ENCODE measurements around the gene FADS1.

Gene FADS1

DNA sequence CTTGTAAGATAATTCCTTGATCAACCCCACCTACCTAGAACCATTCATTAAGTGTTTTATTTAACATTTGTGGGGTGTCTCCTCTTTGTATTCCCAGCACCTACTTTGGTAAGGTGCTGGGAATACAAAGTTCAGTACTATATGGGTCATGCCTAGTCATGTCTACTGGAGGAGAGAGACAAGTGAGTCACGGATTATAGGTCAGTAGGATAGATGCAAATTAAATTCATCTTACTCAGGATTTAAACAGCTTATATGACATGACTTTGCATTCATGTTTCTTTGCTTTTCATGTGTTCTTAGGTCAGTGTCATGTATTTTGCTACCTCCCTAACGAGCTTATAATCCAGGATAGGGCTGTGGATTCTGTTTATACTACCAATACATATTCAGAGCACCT is 3.4 kb upstream of the FADS1 start:
- no peak for DNase-seq

DNA sequence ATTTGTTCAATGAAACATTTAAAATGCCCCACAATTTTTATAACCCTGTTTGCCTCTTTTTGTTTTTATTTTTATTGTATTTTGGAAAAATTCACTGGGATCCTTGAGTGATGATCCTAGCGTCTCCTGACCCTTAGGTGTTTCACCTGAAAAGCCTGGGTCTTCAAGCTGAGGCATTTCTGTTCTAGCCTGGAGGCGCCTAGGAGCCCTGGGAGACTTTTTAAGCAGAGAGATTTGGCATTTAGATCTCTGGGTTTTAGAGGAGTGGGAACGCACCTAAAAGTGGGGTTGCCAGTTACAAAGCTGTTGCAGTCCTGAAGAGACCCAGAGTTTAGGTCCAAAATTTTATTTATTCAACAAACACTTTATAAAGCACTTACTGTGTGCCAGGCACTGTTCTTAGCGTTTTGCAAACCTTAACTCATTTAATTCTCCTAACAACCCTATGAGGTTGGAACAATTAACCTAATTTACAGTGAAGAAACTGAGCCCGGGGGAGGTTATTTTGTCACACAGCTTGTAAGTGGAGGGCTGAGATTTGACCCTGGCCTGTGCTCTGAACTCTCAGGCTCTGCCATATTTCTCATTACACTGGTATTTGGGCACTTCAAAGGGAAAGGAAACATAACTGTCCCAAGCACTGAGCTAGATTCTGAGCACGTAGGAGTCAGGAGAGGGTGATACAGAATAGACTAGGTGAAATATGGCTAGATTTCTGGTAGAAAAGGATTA is 834 bp upstream of the FADS1 start:
- no peak for DNase-seq

DNA sequence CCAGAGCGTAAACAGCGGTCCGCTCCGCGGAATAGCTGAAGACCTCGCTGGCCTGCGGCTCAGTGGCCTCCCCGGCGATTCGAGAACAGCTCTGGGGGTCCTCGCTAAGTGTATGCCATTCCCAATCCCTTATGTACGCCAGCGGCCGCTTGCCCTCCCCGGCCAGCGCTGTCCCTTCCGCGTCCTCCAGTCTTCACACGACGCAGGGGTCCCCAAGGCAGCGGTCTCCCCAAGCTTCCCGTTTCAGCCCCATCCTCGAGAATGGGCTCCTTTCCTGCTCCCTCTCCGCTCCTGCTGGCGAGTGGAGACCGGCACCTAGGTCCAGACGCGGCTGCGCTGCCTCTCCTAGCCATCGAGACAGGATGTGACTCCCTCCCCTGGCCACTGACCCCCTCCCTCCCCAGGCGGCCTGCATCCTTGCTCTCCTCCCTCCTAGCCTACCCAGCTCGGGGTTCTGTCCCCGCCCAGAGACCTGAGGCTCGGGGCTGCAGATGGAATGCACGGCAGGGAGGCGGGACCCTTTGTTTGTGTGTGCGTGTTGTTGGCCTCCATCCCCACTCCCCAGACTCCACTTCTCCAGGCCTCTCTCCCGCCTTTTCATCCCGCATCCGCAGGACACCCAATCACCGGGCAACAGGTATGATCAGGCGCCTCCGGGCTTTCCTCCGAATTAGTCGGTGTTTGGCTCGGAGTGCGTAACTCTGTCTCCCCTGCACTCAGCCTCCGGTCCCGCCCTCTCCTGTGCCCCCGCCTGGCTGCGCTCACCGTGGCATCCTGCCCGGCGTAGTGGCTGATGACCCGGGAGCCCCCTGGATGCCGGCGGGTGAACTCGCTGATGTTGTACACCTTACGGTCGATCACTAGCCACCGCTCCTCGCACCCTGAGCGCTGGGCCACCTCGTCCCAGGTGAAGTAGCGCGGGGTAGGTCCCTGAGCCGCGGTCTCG is 740 bp downstream of the FADS1 start:
- peak; percentile 46 for DNase-seq

DNA sequence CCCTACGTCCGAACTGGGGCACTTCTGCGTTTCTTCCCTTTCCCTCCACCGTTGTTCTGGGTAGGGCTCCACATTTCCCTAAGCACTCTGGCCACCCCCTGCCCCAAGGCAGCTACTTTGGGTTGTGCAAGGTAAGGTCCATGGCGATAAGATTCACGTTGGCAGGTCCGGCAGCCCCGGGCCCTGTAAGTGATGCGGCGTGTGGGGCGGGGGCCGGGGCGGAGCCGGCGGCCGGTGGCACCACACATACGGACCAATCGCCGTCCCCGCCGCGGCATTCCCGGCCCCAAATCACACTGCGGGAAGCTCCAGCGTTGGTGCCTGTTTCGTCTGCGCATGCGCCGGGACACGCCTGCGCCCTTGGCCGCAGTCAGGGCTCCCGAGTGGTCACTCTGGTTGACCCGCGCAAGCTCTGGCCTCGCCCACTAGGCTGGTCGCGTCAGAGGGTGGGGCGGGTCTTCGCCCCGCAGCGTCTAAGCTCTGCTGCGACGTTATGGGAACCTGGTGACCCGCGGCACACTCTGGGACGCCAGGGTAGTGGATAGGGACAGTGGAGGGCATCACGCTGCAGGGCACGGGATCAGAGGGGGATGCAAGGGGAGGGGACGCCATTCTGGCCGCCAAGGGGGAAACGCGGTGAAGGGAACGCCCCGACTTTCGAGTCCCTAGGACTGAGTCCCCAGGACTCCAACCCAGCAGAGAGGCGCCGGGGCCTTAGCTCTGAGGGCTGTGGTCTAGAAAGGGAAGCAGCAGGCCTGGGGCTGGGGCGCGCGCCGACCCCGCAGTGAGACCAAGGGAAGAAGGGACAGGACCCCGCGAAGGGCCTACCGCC is 1.6 kb downstream of the FADS1 start:
- no peak for DNase-seq

DNA sequence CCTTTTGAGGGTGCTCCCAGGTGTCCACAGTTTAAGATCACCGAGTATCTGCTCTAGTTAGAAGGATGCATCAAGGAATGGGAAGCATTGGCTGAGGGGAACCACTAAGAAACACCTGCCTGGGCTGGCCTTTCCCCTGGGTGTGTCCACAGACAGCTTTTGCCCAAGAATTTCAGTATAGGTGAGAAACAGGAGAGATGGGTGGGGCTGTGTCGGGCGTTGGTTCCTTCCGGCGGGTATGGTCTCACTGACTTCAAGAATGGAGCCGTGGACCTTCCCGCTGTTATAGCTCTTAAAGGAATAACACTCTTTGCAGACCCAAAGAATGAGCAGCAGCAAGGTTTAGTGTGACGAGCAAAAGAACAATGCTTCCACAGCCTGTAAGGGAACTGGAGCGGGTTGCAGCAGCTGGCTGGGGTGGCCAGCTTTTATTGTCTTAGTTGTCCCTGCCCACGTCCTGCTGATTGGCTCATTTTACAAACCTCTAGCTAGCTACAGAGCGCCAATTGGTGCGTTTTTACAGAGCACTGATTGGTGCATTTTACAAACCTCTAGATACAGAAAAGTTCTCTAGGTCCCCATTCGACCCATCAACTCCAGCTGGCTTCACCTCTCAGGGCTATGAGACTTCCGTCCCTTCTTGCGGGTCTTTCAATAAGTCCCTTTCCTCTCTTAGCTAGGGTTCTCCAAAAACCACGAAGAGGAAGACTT is 2.4 kb downstream of the FADS1 start:
- no peak for DNase-seq

DNA sequence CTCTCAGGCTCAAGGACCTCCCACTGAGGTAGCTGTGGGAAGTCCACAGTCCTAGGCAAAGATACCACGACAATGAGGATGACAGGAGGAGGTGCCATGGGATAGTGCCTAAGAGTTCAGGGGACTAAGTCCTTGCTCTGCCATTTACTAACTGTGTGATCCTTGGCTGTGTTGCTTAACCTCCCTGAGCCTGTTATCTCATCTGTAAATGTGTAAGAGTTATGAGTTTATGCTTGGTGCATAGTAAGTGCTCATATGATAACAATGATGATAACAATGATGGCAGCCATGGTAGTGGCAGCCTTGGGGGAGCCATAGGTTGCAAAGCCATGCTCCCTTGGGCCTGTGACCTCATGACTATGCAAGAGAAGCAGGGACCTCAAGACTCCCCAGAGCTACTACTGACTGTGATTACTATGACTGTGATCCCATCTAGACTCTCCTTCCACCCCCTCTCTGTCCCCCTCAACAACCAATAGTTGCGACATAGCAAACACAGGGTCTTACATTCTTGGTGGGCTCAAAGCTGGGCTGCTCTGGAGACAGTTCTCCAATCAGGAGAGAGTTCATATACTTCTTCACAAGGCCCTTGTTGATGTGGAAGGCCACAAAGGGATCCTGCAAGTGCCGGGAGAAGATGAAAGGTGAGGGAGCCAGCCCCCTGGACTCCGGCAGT is 3.9 kb downstream of the FADS1 start:
- DNase-seq = no peak

DNA sequence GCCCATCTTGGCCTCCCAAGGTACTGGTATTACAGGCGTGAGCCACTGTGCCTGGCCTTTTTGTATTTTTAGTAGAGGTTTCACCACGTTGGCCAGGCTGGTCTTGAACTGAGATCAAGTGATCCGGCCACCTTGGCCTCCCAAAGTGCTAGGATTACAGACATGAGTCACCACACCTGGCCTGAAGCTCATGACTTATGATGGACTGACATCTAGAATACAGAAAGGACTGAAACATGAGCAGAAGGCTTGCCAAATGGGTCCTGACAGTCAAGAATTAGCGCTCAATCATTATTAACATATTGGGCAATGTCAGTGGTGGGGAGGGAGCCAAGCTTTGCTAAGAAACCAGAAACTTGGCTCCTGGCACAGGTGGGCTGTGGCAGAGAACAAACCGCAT is 5.0 kb downstream of the FADS1 start:
- DNase-seq = no peak

DNA sequence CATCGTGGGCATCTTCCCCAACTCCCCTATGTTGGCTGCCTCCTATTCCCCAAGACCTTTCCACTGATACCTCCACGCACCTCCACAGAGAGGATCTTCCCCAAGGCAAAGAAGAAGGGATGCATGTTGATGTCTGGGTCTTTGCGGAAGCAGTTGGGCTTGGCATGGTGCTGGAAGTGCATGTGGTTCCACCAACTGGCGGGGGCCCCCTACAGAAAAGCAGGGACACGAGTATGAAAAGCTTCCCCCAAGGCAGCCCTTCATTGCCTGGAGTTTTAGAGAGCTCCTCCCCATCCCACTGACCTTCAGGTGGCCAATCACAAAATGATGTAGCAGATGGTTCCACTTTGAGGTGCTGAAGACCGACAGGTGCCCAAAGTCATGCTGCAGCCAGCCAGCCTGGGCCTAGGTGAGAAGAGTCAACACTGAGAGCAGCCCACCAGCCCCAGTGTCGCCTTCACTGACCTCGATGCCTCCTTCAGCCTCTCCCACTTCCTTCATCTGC is 6.1 kb downstream of the FADS1 start:
- no peak for DNase-seq

DNA sequence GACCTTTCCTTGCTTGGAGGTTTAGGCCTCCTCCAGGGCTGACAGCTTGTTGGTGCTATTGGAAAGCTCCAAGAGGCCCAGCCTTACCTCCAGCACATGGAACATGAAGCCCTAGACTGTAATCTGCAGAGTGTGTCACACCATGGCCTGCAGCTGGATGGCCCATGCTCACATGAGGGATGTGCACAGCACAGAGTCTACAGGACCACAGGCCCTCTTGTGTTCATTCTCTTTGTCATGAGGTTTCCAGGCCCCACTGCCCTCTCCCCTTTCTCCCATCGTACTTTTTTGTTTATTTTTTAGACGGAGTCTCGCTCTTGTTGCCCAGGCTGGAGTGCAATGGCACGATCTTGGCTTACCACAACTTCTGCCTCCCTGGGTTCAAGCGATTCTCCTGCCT is 10.0 kb downstream of the FADS1 start:
- DNase-seq = no peak

DNA sequence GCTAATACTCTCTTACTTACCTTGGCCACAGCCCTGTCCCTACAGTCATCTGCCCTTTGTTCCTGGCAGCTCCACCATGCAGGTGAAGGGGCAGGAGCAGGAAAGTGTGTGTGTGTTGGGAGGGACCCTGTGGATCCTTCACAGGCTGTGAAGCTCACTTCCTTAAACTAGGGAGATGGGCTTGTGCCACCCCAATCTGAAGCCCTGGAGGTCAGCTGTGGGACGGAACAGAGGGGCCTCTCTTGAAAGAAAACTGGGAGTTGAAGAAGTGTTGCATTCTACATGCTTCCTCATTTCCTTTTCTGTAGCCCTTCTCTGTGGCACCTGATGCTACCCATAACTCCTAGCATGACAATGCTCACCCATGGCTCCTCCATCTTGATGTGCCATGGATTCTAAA is 11.7 kb downstream of the FADS1 start:
- DNase-seq = no peak

DNA sequence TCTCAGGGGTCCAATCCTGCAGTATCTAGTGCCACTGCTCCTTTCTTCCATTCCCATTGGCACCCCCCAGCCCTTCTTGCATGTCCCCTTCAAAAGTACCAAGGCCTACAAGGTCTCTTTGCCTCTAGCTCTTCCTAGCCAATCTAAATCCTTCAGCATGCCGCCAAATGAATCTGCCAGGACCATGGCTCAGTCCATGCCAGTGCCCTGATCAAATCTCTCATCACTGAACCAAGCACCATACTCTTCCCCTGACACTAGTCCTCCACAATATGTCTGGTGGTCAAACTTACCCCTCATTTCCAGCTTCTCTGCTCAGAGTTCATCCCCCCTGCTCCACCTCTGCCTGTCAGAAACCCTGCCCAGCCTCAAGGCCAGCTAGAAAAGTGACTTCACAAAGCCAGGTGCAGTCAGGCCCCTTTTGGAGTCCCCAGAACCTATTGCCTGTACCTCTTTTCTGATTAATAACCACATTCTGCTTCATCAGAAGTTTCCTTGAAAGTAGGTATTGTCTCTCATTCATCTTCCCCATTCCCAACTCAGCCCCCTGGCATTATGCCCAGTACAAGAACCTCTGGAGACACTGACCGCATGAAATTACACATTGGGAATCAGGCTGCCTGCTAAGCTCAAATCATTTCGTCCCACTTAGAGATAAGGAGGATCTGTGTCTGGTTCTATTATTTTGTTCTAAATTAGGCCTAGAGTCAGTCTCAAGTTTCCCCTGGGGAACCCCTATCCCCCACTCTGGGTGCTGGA is 12.7 kb downstream of the FADS1 start:
- DNase-seq = no peak

DNA sequence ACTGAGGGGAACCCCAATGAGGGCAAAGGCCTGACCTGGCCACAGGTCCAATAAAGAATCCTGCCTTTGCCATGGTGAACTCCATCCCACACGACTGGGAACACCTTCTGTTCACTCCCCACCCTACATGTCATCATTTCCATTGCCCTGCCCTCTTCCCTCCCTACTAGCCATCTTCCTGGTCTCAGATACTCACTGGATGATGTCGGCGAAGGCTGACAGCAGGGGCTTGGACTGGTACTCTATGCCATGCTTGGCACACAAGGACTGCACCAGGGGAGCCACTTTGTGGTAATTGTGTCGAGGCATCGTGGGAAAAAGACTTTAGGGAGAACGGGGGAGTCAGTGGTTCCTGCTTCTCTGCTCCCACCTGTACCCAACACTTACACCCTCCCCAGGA is 14.2 kb downstream of the FADS1 start:
- DNase-seq = no peak

DNA sequence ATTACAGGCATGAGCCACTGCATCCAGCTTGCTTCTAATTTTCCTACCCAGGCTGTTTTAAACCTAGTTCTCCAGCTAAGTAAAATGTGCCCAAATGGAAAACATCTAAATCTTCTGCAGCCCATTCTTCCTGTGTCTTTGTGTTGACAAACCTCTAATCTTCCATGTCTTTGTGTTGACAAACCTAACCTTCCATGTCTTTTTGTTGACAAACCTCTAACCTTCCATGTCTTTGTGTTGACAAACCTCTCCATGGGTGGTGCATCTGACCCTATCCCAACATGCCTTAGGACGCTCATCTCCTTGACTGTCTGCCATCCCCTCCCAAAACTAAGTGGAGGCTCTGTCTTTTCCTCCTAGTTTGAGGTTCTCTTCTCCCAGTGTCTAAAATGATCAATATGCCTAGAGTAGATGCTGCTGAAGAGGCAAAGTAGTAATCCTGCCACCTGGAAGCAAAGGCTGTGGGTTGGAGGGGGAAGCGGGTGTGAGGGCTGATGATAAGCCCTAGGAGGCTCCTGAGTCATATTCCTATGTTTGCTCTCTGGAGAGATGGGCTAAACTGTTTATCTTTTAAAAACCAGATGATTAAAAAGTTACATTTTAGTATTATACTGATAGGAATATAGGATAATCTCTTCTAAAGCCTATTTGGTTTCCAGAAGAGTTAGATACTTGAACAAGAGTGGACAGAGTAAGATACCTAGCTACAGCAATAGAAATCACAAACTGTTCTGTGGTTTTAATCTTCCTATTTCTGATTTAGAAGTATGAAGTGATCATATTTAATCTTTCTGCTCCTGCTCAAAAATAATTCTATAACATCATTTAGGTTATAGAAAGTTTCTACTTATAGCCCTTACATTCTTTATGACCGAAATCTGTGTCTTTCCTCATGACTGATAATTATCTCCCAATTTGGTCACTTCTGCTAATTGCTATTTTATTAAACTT is 16.2 kb downstream of the FADS1 start:
- DNase-seq = no peak

DNA sequence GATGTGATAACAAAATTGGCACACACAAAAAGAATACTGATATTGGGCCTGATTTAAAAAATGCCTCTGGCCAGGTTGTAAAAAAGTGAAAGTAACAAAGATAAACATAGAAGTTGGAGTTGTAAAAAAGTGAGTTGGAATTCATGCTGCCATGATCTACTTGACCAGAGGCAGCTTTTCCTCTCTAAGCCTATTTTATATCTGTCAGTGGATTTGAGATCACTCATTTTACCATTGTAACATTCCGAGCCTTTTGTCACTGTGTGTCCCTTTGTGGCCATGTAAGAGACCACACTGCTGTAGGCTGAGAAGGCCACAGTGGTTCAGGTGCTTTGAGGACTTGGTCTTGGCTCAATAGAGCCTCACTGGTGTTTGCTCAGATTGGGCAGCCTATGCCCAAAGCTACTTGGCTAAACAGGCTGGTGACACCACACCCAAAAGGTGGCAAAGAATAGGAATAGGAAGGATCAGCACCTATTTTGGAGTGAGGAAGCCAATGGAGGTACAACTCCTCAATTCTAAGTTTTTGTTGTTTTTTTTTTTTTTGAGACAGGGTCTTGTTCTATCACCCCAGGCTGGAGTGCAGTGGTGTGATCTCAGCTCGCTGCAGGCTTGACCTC is 17.0 kb downstream of the FADS1 start:
- DNase-seq = no peak

DNA sequence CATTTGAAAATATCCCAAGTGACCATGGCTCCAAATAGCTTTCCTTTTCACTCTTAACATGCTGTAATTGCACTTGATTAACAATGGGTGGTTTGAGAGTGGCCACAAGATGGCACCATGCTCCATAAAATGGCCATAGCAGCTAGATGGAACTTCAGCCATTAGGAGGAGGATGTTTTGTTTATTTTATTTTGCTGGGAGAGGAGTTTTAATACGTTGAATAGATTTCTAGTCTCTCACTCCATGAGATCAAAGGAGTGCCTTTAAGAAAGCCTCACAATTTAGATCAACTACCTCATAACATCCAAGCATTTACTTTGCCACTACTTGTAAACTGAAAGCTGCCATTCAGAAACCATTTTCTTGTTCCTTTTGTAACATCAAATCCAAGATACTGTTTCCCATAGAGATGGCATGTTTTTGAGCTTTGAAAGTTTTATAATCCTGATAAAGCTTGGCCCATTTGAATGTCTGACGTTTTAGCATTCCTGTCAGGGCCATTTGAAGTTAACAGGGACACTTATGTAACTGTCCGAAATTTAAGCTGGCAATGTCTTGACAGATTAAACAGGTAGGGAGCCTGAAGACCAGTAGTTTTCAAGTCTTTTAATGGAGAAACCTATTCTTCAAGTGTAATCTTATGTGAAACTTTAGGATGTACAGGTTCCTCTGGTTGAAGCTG is 19.4 kb downstream of the FADS1 start:
- peak; percentile 63 for DNase-seq

DNA sequence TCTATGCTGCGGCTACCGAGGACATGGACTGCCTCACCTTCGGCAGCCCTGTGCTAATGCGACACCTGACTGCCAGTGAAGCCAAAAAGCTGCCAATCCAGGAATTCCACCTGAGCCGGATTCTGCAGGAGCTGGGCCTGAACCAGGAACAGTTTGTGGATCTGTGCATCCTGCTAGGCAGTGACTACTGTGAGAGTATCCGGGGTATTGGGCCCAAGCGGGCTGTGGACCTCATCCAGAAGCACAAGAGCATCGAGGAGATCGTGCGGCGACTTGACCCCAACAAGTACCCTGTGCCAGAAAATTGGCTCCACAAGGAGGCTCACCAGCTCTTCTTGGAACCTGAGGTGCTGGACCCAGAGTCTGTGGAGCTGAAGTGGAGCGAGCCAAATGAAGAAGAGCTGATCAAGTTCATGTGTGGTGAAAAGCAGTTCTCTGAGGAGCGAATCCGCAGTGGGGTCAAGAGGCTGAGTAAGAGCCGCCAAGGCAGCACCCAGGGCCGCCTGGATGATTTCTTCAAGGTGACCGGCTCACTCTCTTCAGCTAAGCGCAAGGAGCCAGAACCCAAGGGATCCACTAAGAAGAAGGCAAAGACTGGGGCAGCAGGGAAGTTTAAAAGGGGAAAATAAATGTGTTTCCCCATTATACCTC is 20.8 kb downstream of the FADS1 start:
- no peak for DNase-seq

DNA sequence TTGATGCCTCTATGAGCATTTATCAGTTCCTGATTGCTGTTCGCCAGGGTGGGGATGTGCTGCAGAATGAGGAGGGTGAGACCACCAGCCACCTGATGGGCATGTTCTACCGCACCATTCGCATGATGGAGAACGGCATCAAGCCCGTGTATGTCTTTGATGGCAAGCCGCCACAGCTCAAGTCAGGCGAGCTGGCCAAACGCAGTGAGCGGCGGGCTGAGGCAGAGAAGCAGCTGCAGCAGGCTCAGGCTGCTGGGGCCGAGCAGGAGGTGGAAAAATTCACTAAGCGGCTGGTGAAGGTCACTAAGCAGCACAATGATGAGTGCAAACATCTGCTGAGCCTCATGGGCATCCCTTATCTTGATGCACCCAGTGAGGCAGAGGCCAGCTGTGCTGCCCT is 21.3 kb downstream of the FADS1 start:
- DNase-seq = no peak

DNA sequence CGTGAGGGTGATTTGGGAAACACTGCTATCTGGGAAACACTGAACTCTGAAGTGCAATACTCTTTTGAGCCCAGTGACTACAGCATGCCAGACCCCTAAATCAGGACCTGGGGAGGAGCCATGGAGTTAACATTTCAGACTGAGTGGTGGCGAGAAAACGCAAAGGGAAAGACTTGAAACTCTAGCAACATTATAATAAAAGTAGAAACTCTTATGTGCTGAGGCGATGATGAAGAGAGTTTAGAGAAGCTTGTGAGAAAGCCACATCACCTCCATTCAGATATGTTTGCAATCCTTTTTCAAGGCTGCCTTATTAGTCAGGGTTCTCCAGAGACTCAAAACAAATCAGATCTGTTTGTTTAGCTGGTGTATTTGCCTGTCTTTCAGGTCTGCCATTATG is 22.2 kb downstream of the FADS1 start:
- no peak for DNase-seq
